Measurements from ENCODE around the gene PUS1.

- no peak for TF ChIP-seq CTCF (conservative IDR thresholded peaks at IDR 0.05; ENCODE audit: low read length)
- TF ChIP-seq EZH2phosphoT487 (IDR thresholded peaks at IDR 0.05; ENCODE audit: borderline replicate concordance): no peak
Measured at GRCh38 chr12:131947482-131948027, 18.5 kb downstream of the PUS1 start.

Data from Loucy (cell line).